HG03159 (cell line): ENCODE measurements around the gene ERCC1.

Source experiments
- ATAC-seq: cut with Tn5 transposase; IDR thresholded peaks from one replicate; pipeline ENCODE4 v1.9.1; 2021; ENCODE audit warnings: mild to moderate bottlenecking, moderate library complexity; ENCODE audit not compliant: unreplicated experiment

ERCC1 gene

GRCh38 chr19:45406226-45407090 is 17.3 kb downstream of the ERCC1 start, which contains the start of gene POLR1G:
POLR1G (plus strand) TSS chr19:45406644; CDS start chr19:45406697, 53 bp downstream.
- ATAC-seq: peak; percentile 73

GRCh38 chr19:45405435-45406225 is 18.1 kb downstream of the ERCC1 start:
- peak; percentile 36 for ATAC-seq

- no peak for ATAC-seq
Observed at GRCh38 chr19:45404557-45405434, 18.9 kb downstream of the ERCC1 start, which contains the start of gene PPP1R13L. PPP1R13L (minus strand) TSS chr19:45405069; CDS start chr19:45398318, 6,751 bp downstream.

- no peak for ATAC-seq
Observed at GRCh38 chr19:45403781-45404556, 19.7 kb downstream of the ERCC1 start.

GRCh38 chr19:45403272-45403671 is 20.4 kb downstream of the ERCC1 start:
- ATAC-seq: no peak

GRCh38 chr19:45402298-45403061 is 21.2 kb downstream of the ERCC1 start:
- no peak for ATAC-seq

GRCh38 chr19:45401815-45402214 is 21.9 kb downstream of the ERCC1 start:
- ATAC-seq: no peak

- ATAC-seq: no peak
Observed at GRCh38 chr19:45400192-45400591, 23.5 kb downstream of the ERCC1 start.

- no peak for ATAC-seq
Observed at GRCh38 chr19:45395821-45396617, 27.7 kb downstream of the ERCC1 start.

GRCh38 chr19:45391871-45392665 is 31.6 kb downstream of the ERCC1 start:
- no peak for ATAC-seq

GRCh38 chr19:45391346-45391745 is 32.4 kb downstream of the ERCC1 start:
- ATAC-seq: no peak

- ATAC-seq: no peak
Observed at GRCh38 chr19:45385392-45386221, 38.1 kb downstream of the ERCC1 start.

GRCh38 chr19:45382426-45382825 is 41.3 kb downstream of the ERCC1 start:
- ATAC-seq: no peak

GRCh38 chr19:45380107-45380506 is 43.6 kb downstream of the ERCC1 start:
- no peak for ATAC-seq

- ATAC-seq: no peak
Observed at GRCh38 chr19:45376045-45376724, 47.5 kb downstream of the ERCC1 start.
